Stimulated activated CD8-positive, alpha-beta memory T cell treated with anti-CD3 and anti-CD28 coated beads, Interleukin-12 subunit alpha, Interleukin-12 subunit beta, amount 100 ng/mL, for 24 hours (primary cell): ENCODE data around the gene GPR15.
A peak's percentile ranks its signal among the peaks of the same experiment; 100 is the strongest.

Experiments
- DNase-seq: peaks from one replicate; pipeline ENCODE4 v3.0.0-alpha.2; 2020; ENCODE audit errors: extremely low read depth

Gene GPR15

DNA sequence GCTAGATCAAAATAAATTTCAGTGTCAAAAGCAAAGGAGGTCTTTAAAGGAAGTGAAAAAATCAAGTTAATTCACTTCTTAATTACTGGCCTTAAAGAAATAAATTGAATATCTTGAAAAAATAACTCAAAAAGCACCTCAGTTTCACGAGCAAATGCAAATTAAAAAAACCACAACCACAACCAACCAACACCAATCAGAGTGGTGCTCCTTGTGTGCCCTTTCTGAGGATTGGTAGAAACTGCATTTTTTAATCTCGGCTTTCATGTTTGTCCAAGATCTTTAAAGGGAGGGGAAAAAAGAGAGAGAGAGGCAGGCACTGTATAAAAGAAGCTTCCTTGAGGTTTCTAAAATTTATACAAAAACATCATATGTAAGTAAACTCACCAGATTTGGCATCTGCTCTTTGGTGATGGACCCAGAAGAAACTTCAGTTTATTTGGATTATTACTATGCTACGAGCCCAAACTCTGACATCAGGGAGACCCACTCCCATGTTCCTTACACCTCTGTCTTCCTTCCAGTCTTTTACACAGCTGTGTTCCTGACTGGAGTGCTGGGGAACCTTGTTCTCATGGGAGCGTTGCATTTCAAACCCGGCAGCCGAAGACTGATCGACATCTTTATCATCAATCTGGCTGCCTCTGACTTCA lies at the start of gene GPR15:
GPR15 (plus strand) TSS at position 357 of the 653 bp plus-strand sequence; CDS start at position 413, 56 bp downstream.
- no peak for DNase-seq

DNA sequence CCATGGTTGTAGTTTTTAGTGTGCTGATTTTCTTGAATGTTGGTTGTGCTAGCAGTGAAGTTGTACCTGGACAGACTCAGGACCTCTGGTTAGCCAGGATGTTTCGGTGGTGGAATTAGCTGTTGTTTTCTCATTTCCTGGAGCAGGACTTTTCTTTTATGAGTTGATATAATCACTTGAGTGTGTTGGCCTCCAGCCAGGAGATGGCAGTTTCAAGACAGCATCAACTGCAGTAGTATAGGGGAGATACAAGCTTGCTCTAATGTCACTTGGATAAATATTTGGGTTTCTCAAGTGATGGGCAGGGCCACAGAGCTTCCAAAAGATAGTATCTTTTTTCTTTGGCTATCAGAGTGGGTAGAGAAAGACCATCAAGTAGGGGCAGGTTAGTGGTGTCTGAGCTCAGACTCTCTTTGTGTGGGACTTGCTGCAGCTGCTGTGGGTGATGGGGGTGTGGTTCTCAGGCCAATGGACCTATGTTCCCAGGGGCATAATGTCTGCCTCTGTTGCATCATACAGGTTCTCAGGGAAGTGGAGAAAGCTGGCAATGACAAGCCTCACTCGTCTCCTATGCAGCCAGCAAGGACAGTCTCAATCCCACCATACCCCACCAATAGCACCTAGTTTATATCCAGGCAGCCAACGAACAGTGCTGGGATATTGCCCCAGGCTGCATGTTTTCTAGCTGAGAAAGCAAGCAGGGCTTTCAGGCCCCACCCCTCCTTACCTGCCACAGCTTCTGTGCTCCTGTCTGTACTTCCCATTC lies 48.9 kb upstream of the GPR15 start:
- no peak for DNase-seq

DNA sequence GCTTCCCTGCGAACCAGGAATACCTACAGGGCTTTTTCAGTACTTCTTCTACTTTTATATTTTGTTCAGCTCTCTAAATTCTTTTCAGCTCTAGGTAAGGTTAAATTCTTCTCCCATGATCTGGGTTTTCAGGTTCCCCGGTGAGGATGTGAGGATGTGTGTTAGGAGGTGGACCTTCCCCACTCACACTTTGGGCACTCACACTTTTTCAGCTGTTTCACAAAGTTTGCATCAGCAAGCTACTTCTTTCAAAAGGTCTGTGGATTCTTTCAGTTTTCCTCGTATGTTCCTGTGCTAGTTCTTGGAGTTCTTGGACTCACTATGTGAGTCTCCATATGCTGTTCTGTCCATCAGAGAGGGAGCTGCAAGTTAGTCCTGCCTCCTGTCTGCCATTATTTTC lies 48.2 kb upstream of the GPR15 start:
- no peak for DNase-seq

DNA sequence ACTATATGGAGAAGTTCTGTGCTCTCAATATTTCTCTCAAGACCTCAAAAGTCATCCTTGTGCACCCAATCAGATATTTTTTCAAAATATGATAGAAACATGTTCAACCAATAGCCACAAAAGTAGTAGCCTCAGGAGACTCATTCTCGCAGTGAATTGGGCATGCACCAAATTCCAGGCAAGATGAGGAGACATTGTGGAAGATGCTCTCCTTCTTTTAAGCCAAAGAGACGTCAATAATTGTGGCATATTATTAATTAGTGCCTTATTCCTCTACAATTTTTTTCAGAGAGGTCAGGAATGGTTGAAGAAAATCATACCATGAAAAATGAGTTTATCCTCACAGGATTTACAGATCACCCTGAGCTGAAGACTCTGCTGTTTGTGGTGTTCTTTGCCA lies 34.4 kb upstream of the GPR15 start, which contains the start of gene OR5K2:
OR5K2 (plus strand) TSS at position 301 of the 400 bp plus-strand sequence; CDS start at position 301, 0 bp downstream.
- no peak for DNase-seq

DNA sequence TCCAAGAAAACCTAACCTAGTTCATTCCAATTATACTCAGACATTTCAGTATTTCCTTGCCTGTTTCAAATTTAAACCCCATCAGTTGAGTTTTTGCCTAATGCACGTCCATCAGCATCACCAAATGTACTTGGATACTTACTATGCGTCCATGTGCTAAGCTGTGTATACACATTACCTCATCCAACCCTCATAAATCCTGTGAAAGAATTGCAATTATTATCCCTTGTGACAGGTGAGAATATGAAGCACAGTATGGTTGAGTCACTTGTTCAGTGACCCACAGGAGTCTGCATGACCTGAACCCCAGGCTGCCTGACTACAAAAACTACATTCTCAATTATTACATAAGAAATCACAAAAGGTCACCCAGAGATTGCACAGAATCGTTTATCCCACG lies 31.8 kb upstream of the GPR15 start:
- DNase-seq = no peak

DNA sequence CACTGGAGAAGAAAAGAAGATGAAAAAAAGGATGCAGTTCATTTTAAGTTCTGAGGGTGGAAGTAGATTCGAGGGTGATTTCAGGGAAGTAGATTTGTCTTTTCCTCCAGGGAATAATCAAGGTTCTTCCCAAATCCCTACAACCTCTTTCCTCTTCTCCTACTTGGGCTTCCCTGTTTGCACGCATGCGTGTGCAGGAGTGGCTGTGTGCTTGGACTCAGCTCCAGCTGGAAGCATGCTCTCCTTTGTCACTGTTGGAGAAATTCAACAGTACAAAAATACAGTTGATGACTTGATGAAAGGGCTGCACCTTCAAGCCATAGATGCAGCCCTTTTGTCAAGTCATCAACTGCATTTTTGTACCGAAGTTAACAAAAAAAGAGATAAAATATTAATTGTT lies 30.5 kb upstream of the GPR15 start:
- DNase-seq = no peak

DNA sequence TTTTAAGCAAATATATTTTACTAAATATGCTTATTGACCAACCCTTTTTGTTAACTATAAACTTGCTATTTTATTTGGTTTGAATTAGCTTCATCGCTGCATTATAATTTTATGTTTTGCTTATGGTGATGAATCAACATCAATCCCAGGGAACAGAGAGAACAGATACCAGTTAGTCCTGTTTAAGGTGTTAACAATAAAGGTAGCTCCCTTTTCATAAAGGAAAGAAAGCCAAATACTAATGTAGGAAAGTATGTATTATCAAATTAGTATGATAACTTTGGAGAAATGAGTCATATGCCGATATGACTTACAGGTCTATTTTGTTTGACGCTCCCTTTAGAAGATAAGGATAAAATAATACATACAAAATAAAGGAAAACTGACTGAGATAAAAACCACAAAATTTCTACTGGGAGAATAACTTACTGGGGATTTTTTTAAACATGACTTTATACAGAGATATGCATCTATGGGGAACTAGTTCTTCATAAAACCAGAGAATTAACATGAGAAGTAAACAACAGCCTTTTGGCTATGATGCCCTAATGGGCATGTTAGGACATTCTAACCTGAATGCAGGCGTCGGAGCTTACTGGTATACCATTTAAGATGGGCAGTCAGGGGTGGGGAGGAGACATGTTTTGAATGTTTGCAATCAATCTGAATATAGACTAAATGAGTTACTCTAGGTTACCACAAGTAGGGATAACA lies 29.8 kb upstream of the GPR15 start:
- no peak for DNase-seq

DNA sequence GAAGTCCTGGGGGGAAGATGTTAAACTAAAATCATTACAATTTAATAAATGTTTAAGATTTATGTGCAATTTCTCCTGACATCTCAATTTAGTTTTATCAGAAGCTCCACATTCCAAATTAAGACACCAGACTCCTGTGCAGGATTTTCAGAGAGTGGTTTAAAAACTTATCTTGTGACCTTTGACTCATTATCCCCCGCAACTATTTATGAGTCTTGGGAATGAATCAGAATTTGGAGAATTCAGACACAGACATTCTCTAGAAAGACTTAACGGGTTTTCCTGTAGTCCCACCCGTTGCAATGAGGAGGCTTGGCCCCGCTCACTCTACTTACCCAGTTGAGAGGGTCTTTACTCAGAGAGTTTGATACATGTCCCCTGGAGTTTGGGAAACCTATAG lies 27.2 kb upstream of the GPR15 start:
- no peak for DNase-seq

DNA sequence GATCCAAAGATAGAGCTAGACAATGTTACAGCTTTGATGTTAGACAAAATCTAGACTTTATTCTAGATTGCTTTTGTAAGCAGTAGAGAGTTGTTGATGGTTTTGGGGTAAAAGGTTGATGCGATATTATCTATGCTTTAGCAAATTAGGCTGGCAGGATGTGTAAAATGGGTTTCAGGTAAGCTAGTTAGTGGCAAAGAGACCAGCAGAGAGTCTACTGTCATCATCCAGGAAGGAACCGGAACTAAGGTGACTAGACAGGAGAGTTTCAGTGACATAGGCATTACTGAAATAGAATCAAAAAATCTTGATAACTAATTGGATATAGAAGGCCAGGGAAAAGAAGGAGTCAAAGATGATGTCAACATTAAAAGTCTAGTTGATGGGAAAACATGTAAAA lies 23.2 kb upstream of the GPR15 start:
- no peak for DNase-seq

DNA sequence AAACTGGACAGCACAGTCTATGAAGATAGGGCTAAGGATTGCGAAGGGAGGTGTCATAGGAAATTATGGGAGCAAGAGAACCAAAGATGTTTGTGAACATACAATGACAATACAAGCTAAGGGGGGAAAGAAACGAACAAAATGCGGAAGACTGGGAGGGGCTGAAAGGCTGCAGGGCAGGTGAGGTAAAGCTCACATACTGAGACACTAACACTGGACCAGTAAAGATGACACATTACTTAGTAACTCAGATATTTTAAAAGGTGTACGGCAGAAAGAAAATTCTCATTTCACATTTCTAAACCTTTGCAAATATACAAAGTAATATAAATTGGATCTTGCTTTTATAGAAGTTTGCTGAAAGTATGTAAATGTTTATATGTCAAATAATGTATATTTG lies 19.2 kb upstream of the GPR15 start:
- no peak for DNase-seq

DNA sequence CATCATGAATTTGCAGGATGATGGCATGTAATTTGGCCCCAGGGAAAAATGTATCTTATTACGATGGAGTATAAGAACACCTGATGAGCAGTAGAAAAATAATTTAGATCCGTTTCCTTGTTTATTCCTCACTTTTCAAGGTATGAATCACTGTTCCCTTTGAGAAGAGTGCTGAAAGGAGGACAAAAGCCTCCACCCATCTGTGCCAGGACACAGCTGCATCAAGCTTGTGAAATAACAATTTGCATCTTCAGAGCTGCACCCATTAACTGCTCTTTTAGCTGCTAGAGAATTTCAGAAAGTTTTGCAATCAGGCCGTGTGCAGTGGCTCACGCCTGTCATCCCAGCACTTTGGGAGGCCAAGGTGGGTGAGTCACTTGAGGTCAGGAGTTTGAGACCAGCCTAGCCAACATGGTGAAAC lies 18.7 kb upstream of the GPR15 start:
- DNase-seq = no peak

DNA sequence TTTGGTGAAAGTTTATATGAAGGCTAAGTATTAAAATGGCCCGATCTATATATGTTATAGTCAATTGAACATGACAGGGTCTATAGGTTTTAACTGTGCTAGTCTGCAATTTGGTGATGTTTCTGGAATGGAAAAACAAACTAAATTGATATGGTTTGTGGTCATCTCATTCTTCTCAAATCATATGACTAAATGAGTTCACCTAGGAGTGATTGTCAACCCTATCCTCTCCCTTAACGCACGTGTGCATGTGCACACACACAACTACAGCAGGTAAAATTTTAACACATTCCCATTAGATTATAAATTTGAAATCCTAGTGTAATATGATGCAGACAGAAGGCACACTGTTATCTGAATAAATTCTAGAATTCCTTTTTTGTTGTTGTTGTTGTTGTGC lies 18.0 kb upstream of the GPR15 start:
- no peak for DNase-seq

DNA sequence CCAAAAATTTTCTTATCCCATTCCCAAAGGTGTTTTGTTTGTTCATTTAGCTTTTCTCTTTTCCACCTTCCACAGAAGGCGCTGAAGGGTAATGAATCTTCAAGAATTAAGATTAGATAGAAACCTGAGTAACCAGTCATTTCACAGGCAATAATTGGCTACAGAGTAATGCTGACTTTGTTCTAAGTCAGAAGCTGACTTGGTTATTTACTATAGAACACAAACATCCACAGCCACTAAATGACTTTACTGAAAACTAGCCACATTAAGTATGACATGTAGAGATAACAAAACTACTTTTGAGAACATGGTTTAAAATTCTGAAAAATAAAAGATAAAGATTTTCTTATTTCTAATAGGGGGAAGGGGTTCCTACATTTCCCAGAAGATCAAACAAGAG lies 16.8 kb upstream of the GPR15 start:
- DNase-seq = no peak

DNA sequence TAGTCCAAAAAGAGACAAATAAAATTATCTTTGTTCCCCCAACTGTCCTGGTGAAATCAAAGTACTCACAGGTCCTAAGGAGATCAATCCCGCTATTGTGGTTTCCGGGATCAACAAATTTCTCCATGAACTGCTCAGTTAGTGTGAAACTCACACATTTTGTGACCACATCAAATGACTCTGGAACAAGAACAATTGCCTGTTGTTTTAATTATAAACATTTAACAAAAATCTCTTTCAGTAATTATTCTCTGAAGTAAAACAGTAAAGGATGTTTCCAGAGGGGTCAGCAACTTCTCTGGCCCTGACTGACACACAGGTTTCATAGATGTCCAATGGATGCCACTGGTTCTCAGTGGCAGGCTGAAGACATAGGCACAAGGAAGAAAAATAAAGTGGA lies 13.0 kb upstream of the GPR15 start:
- no peak for DNase-seq

DNA sequence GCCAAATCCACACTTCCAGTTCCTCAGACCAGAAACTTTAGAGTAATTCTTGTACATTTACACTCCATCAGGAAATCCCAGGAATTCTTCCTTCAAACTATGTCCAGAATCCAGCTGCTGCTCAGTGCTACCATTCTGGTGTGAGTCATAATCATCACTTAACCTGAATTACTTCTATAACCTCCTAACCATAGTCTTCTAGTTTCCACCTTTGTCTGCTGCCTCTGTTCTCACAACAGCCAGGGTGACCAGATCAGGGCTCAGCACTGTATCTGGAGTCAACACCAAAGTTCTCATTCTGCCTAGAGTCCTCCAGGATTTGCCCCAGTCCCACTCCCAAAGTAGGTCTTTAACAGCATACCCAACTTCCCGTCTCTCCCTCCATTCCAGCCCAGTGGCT lies 12.4 kb upstream of the GPR15 start:
- DNase-seq = no peak

DNA sequence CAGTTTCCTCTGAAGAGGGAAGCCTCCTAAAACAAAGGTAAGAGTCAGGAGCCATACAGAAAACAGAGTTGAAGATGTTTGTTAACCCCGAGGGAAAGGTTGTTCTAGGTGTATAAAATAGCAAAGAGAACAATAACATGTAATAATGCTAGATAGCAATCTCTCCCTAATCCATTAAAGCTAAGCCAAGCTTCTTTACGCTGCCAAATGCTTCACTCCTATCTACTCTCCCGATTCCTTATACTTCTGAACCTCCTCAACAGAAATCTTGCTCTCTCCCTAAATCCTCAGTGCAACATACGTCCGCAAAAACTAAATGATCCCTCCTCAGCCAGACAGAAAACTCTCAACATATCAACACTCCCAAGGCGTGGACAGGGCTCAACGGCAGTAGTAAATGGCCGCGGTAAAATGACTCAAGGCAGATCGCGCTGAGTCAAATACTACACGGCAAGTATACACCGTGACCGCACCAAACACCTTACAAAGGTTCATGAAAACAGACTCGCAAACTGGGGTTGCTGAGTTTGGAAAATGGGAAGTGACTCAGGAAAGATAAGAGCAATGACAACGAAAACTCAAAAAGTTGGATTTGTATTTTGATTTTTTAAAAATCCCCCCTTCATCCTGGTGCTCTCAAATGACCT lies 9.8 kb upstream of the GPR15 start:
- no peak for DNase-seq

DNA sequence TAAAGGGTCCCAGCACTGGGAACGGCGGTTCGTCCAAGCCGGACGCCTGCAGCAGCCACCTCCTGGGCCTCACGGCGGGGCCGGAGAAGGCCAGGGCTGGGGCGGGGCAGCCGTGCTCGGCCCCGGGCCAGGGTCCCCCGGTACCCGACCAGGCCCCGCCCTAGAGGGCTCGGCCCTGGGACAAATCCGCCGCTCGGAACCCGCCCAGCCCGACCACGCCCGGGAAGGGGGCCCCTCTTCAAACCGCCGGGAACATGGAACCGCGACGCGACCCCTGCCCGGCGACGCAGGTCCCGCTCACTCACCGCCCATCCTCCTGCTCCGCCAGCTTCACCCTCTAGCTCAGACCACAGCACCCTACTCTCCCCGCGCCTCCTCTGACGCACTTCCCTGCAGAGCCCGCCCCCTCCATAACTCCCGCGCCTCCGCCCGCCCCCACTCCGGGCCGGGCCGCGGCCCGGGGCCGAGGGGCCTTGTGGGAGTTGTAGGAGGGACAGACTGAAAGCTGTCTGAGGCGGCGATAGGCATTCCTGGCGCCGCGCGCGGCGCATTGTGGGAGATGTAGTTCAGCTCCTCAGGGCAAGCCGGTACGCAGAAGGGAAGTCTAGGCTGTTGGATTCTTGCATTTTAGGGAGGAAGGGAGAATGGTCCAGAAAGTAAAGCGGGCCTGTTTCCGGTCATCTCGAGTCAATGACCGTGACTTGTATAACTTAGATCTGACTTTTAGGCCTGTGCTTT lies 9.1 kb upstream of the GPR15 start, which contains the start of gene CLDND1:
CLDND1 (minus strand) TSS at position 359 of the 738 bp plus-strand sequence. CDS start 1,478 bp downstream, outside the sequence.
- peak; percentile 82 for DNase-seq

DNA sequence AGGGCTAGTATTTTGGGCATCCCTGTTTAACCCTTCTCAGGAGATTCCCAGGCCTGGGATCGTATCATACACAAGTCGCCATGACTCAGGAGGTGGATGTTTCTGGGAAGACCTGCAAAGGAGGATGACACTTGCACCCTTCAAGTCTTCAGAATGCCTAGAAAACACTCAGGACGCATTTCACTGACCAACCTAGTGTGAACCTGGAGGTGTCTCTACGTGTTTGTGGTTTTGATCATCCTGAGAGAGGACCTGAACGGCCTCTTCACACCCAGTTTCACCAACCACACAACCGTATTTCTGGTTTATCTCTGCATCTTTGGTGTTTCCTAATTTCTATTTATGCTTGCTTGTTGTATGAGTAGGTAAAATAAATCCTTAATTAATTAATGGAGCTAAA lies 6.3 kb upstream of the GPR15 start:
- no peak for DNase-seq

DNA sequence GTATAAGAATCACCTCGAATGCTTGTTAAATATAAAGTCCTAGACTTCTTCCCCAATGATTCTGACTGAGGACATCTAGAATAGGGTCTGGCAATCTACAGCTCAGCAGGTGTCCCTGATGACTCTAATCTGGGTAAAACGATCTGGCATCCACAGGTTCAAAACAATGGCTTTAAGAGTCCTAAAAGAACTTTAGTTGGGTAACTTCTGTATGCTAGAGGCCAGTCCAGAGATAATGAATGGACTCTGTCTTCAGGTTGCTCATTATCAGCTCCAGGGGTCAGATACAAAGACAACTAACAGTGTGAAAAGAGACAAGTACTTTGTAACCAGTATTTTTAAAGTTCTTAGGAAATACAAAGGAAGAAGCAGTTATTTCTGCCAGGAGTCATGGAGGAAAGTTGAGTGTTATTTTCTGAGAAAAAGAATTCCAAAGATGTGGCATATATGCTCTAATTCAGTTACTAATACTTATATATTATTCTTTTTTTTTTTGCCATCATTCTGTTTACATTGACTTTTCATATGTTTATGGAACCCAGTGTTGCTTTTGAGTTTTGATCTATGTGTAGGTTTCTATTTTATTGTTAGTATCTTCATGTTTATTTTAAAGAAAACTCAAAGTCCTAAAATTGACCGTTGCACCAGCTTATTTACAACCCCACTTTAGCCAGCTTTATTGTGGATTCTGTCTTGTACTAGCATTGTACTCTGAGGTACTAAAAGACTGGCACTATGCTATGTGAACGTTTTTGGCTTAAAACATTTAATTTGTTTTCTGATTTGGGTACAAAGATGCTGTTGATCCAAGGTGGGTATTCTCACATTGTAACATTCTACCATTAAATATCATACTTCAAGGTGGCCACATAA lies 3.1 kb upstream of the GPR15 start:
- DNase-seq = no peak

DNA sequence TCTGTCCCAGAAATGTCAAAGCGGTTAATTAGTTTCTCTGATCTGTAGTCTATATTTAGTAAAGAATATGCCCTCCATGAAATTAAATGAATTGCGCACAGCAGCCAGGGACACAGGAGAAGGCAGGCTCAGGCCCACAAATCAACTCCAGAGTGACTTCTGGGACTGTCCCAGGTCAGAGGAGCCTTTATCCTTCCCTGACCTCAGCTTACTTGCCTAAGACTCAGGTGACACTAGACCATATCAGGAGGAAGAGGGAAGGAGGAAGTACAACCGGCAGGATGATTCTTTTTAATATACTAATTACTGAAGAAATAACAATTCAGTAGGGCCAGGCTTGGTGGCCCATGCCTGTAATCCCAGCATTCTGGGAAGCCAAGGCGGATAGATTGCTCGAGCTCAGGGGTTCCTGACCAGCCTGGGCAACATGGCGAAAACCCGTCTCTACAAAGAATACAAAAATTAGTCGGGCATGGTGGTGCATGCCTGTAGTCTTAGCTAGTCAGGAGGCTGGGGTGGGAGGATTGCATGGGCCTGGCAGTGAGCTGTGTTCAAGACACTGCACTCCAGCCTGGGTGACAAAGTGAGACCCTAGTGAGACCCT lies 1.8 kb upstream of the GPR15 start:
- DNase-seq = no peak
